Vagina (tissue), 2 donors: ENCODE measurements around the gene ST6GALNAC6.

Experiments used
- POLR2A ChIP-seq, 2 donors: fragments of 450-650 bp; IDR thresholded peaks; one replicate each; pipeline ENCODE4 v1.6.1; 2017; ENCODE audit warnings: antibody characterized with exemption in 2 of 2, mild to moderate bottlenecking in 2 of 2, moderate library complexity in 2 of 2
- TF ChIP-seq, protein P1 (sequence below), 3 experiments: fragments of 450-650 bp in 2 of 3; fragments of 200-600 bp in 1 of 3; sonication (generic) in 1 of 3; IDR thresholded peaks; one replicate each; pipeline ENCODE4 v1.5.1; 2017 to 2019; ENCODE audit warnings: antibody characterized with exemption in 3 of 3, mild to moderate bottlenecking in 2 of 3, moderate library complexity in 2 of 3

DNA sequence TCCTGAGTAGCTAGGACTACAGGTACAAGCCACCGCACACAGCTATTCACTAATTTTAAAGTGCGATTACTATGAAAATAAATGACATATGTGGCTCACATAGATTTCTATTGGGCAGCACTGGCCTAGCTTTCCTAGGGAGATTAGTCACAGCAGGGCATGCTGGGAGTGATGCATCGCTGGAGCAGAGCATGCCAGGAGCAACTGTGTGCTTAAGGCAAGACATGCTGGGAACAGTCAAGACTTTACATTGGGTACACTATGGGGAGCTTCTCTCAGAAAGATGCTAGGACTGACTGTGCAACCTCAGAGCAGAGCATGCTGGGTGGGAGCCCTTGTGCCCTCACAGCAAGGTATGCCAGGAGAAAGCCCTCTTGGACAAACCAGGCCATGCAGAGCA, 9.3 kb downstream of the ST6GALNAC6 start:
- no peak for TF ChIP-seq POLR2A (IDR thresholded peaks at IDR 0.05)
- TF ChIP-seq, protein P1, sequence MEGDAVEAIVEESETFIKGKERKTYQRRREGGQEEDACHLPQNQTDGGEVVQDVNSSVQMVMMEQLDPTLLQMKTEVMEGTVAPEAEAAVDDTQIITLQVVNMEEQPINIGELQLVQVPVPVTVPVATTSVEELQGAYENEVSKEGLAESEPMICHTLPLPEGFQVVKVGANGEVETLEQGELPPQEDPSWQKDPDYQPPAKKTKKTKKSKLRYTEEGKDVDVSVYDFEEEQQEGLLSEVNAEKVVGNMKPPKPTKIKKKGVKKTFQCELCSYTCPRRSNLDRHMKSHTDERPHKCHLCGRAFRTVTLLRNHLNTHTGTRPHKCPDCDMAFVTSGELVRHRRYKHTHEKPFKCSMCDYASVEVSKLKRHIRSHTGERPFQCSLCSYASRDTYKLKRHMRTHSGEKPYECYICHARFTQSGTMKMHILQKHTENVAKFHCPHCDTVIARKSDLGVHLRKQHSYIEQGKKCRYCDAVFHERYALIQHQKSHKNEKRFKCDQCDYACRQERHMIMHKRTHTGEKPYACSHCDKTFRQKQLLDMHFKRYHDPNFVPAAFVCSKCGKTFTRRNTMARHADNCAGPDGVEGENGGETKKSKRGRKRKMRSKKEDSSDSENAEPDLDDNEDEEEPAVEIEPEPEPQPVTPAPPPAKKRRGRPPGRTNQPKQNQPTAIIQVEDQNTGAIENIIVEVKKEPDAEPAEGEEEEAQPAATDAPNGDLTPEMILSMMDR (IDR thresholded peaks at IDR 0.05), result no peak
